KMS-11 (cell line): ENCODE measurements around the gene NPPC.

Experiments used
- H2AFZ ChIP-seq: fragments of 200-600 bp; sonication (generic); 2 replicates; pipeline ENCODE4 v1.6.1; 2016; ENCODE audit warnings: antibody characterized with exemption, mixed run types, low read depth
- H3K27ac ChIP-seq: fragments of 200-600 bp; sonication (generic); 2 replicates; pipeline ENCODE4 v1.6.1; 2016; ENCODE audit warnings: mild to moderate bottlenecking, mixed run types
- H3K27me3 ChIP-seq: fragments of 200-600 bp; sonication (generic); 2 replicates; pipeline ENCODE4 v1.6.1; 2017; ENCODE audit warnings: mild to moderate bottlenecking, low read depth, mixed run types, moderate library complexity; ENCODE audit not compliant: insufficient read depth
- H3K36me3 ChIP-seq: fragments of 200-600 bp; sonication (generic); 2 replicates; pipeline ENCODE4 v1.6.1; 2017; ENCODE audit warnings: mild to moderate bottlenecking, mixed run types; ENCODE audit not compliant: insufficient read depth
- H3K4me1 ChIP-seq: fragments of 200-600 bp; sonication (generic); 2 replicates; pipeline ENCODE4 v1.6.1; 2016; ENCODE audit warnings: mild to moderate bottlenecking, low read depth, mixed run types; ENCODE audit not compliant: poor library complexity, severe bottlenecking
- H3K4me2 ChIP-seq: fragments of 200-600 bp; sonication (generic); 2 replicates; pipeline ENCODE4 v1.7.0; 2016; ENCODE audit warnings: mild to moderate bottlenecking, mixed run types
- H3K4me3 ChIP-seq: fragments of 200-600 bp; sonication (generic); IDR thresholded peaks from 2 replicates; pipeline ENCODE4 v1.6.1; 2017; ENCODE audit warnings: low read depth, low read length, mixed read lengths; ENCODE audit not compliant: insufficient read depth
- H3K79me2 ChIP-seq: fragments of 200-600 bp; sonication (generic); 2 replicates; pipeline ENCODE4 v1.6.1; 2016; ENCODE audit warnings: low read depth, mixed run types; ENCODE audit not compliant: insufficient read depth
- H3K9ac ChIP-seq: fragments of 200-600 bp; sonication (generic); 2 replicates; pipeline ENCODE4 v1.6.1; 2016; ENCODE audit warnings: mild to moderate bottlenecking, mixed run types
- H4K20me1 ChIP-seq: fragments of 200-600 bp; sonication (generic); 2 replicates; pipeline ENCODE4 v1.6.1; 2016; ENCODE audit warnings: mild to moderate bottlenecking, mixed run types; ENCODE audit not compliant: insufficient read depth
- CTCF ChIP-seq: fragments of 200-600 bp; sonication (generic); conservative IDR thresholded peaks from 2 replicates; pipeline ENCODE4 v1.6.1; 2017; ENCODE audit warnings: low read depth, mild to moderate bottlenecking, antibody characterized with exemption, low read length, moderate library complexity, mixed read lengths

The NPPC gene

GRCh38 chr2:231909631-231910030, 16.6 kb downstream of the NPPC start:
- H3K4me1 ChIP-seq = peaks cover 4% of the 10 kb centered on the region
- no peak overlapping the region for H3K4me3 ChIP-seq
- no peak for TF ChIP-seq CTCF
- no peaks in the 10 kb centered on the region for H3K36me3 ChIP-seq
- H2AFZ ChIP-seq = no peak overlapping the region
- no peaks in the 10 kb centered on the region for H4K20me1 ChIP-seq
- H3K4me2 ChIP-seq = no peak overlapping the region
- no peak overlapping the region for H3K27ac ChIP-seq
- H3K79me2 ChIP-seq = no peaks in the 10 kb centered on the region
- no peak overlapping the region for H3K9ac ChIP-seq
- no peaks in the 10 kb centered on the region for H3K27me3 ChIP-seq

GRCh38 chr2:231908584-231908983, 17.6 kb downstream of the NPPC start:
- Histone ChIP-seq H2AFZ (no peak overlapping the region), H3K4me3 (no peak overlapping the region), H3K27me3 (no peaks in the 10 kb centered on the region), H3K4me2 (no peak overlapping the region), H3K36me3 (no peaks in the 10 kb centered on the region), H3K9ac (no peak overlapping the region), H4K20me1 (no peaks in the 10 kb centered on the region), H3K4me1 (peaks cover 4% of the 10 kb centered on the region), H3K27ac (no peak overlapping the region), H3K79me2 (no peaks in the 10 kb centered on the region)
- no peak for TF ChIP-seq CTCF

- no peak overlapping the region for H3K9ac ChIP-seq
- H3K27me3 ChIP-seq = no peaks in the 10 kb centered on the region
- H4K20me1 ChIP-seq = no peaks in the 10 kb centered on the region
- TF ChIP-seq CTCF = no peak
- no peaks in the 10 kb centered on the region for H3K79me2 ChIP-seq
- H2AFZ ChIP-seq = no peak overlapping the region
- H3K4me2 ChIP-seq = no peak overlapping the region
- H3K27ac ChIP-seq = no peak overlapping the region
- no peak overlapping the region for H3K4me3 ChIP-seq
- H3K4me1 ChIP-seq = peaks cover 4% of the 10 kb centered on the region
- no peaks in the 10 kb centered on the region for H3K36me3 ChIP-seq
These were observed 18.4 kb downstream of the NPPC start for GRCh38 chr2:231907765-231908164.

GRCh38 chr2:231905026-231905425, 21.2 kb downstream of the NPPC start:
- H4K20me1 ChIP-seq = no peaks in the 10 kb centered on the region
- no peaks in the 10 kb centered on the region for H3K27me3 ChIP-seq
- H3K4me3 ChIP-seq = no peak overlapping the region
- H3K36me3 ChIP-seq = no peaks in the 10 kb centered on the region
- no peak overlapping the region for H3K9ac ChIP-seq
- no peak for TF ChIP-seq CTCF
- no peak overlapping the region for H3K4me2 ChIP-seq
- H3K79me2 ChIP-seq = no peaks in the 10 kb centered on the region
- no peak overlapping the region for H2AFZ ChIP-seq
- H3K4me1 ChIP-seq = peaks cover 4% of the 10 kb centered on the region
- H3K27ac ChIP-seq = no peak overlapping the region
